GM12878 (cell line): ENCODE results near the gene THRAP3. TPM values are rescaled to one million over a fixed set of nuclear protein-coding genes. Genes with fewer than 3 reads are reported as not detected.

Source experiments
- ATF7 ChIP-seq: fragments of 450-650 bp; IDR thresholded peaks from 2 replicates; pipeline ENCODE4 v1.6.1; 2016; ENCODE audit warnings: low read depth, mild to moderate bottlenecking
- CHD2 ChIP-seq: IDR thresholded peaks from 2 replicates; pipeline ENCODE4 v1.6.1; 2011; ENCODE audit warnings: low read depth, low read length, improper control_type of control experiment, borderline replicate concordance
- ETV6 ChIP-seq, 2 experiments: fragments of 450-650 bp in 1 of 2; IDR thresholded peaks in 1 of 2; conservative IDR thresholded peaks in 1 of 2; 2 replicates each; pipeline ENCODE4 v1.6.1; 2014; ENCODE audit warnings: antibody characterized with exemption in 1 of 2, borderline replicate concordance in 1 of 2, low read depth in 1 of 2, mild to moderate bottlenecking in 1 of 2, moderate library complexity in 1 of 2
- FOS ChIP-seq: IDR thresholded peaks from 3 replicates; pipeline ENCODE4 v1.6.1; 2011; ENCODE audit warnings: borderline replicate concordance; ENCODE audit not compliant: insufficient read length; ENCODE audit errors: extremely low read depth
- HCFC1 ChIP-seq: fragments of 150-350 bp; IDR thresholded peaks from 2 replicates; pipeline ENCODE4 v1.6.1; 2014; ENCODE audit warnings: low read length
- JUNB ChIP-seq: IDR thresholded peaks from 2 replicates; pipeline ENCODE4 v1.6.1; 2016; ENCODE audit warnings: antibody characterized with exemption, mild to moderate bottlenecking
- MYC ChIP-seq: IDR thresholded peaks from 2 replicates; pipeline ENCODE4 v1.6.1; 2011; ENCODE audit warnings: mild to moderate bottlenecking, low read length, moderate library complexity, inconsistent platforms; ENCODE audit not compliant: insufficient read depth, insufficient replicate concordance, insufficient read length, severe bottlenecking
- NFYA ChIP-seq: IDR thresholded peaks from 2 replicates; pipeline ENCODE4 v1.6.1; 2011; ENCODE audit warnings: low read depth, mild to moderate bottlenecking, low read length, improper control_type of control experiment, borderline replicate concordance
- NRF1 ChIP-seq: conservative IDR thresholded peaks from 2 replicates; pipeline ENCODE4 v1.6.1; 2011; ENCODE audit warnings: mild to moderate bottlenecking, low read depth, low read length, improper control_type of control experiment
- RAD21 ChIP-seq: IDR thresholded peaks from 2 replicates; pipeline ENCODE4 v1.6.1; 2011; ENCODE audit warnings: mild to moderate bottlenecking, low read depth, low read length, moderate library complexity; ENCODE audit not compliant: insufficient read depth
- SREBF2 ChIP-seq: IDR thresholded peaks from 2 replicates; pipeline ENCODE4 v1.6.1; 2012; ENCODE audit warnings: mild to moderate bottlenecking, low read length
- SRF ChIP-seq, 2 experiments: IDR thresholded peaks; 2 replicates each; pipeline ENCODE4 v1.6.1; 2011; ENCODE audit warnings: low read depth in 2 of 2, low read length in 2 of 2, mild to moderate bottlenecking in 1 of 2, moderate library complexity in 1 of 2
- SUZ12 ChIP-seq: fragments of 200-600 bp; sonication (generic); IDR thresholded peaks from one replicate; pipeline ENCODE4 v1.6.1; 2018; ENCODE audit warnings: antibody characterized with exemption, mild to moderate bottlenecking; ENCODE audit not compliant: unreplicated experiment
- TAF1 ChIP-seq: IDR thresholded peaks from 2 replicates; pipeline ENCODE4 v1.6.1; 2011; ENCODE audit warnings: mild to moderate bottlenecking, low read depth, low read length, borderline replicate concordance
- polyA plus RNA-seq, 11 experiments: library from polyadenylated mRNA; depleted of rRNA in 4 of 11; unstranded in 6 of 11; stranded (reverse) in 5 of 11; fragments of >200 nt; fragmentation: Nextera tagmentation in 4 of 11; fragmentation: Illumina TruSeq in 1 of 11; extraction: Ambion mirVana in 4 of 11; extraction: Trizol in 1 of 11; gene quantifications; 1 replicate in 1 of 11; 2 replicates in 10 of 11; pipeline versions ENCODE4 v1.2.1 to v1.2.3, GENCODE V29; 2011 to 2016; ENCODE audit warnings: inconsistent platforms in 2 of 11, missing spikeins in 2 of 11, low read depth in 1 of 11
- total RNA-seq, 4 experiments: library from RNA; depleted of rRNA in 3 of 4; stranded (reverse); fragments of >200 nt in 3 of 4; fragmentation: Illumina TruSeq in 1 of 4; extraction: Trizol in 1 of 4; gene quantifications; 2 replicates each; pipeline versions ENCODE4 v1.2.1 to v1.2.3, GENCODE V29; 2013 to 2021
- TF ChIP-seq, protein P1 (sequence below): fragments of 450-650 bp; IDR thresholded peaks from 2 replicates; pipeline ENCODE4 v1.6.1; 2017; ENCODE audit warnings: mild to moderate bottlenecking
- TF ChIP-seq, protein P2 (sequence below): fragments of 450-650 bp; IDR thresholded peaks from 2 replicates; pipeline ENCODE4 v1.6.1; 2017; ENCODE audit warnings: mild to moderate bottlenecking, low read depth, inconsistent platforms; ENCODE audit not compliant: poor library complexity, severe bottlenecking
- TF ChIP-seq, protein P3 (sequence below), 3 experiments: IDR thresholded peaks in 2 of 3; conservative IDR thresholded peaks in 1 of 3; 2 replicates each; pipeline ENCODE4 v1.5.1; 2011; ENCODE audit warnings: low read depth in 3 of 3, low read length in 3 of 3, mild to moderate bottlenecking in 3 of 3, control low read depth in 2 of 3, moderate library complexity in 2 of 3, inconsistent platforms in 1 of 3, mixed read lengths in 1 of 3; ENCODE audit not compliant: control insufficient read depth in 2 of 3, insufficient read depth in 1 of 3; ENCODE audit errors: extremely low read depth in 1 of 3
- TF ChIP-seq, protein P4 (sequence below): fragments of 450-650 bp; IDR thresholded peaks from 2 replicates; pipeline ENCODE4 v1.6.1; 2014; ENCODE audit warnings: mild to moderate bottlenecking

Gene THRAP3
- total and polyA plus RNA-seq, 10 of the 15 experiments (the other 5 are each of a cell fraction or from before 2014, with no cell fraction given): 76.3 to 173 (median 136) TPM

DNA sequence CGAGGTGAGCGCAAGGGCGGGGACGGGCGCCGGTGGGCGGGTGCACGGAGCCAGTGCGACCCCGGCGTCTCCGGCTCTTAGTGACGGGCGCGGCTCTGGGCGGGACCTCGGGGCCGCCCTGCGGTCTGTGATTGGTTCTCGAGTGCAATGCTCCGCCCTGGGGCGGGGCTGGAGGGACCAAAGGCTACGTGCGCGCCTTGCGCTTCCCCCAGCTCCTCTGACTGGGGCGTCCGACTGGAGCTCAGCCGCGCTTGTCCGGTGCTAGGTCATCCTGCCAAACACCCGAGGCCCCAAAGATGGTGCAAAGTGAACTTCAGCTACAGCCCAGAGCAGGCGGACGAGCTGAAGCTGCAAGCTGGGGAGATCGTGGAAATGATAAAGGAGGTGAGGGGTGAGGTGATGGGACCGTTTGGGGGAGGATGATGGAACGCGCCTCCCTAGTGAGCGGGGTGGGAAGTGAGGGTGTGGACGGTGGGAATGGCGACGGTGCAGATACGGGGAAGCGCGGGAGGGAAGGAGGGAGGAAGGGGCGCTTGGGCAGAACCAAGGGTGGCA, 82.7 kb downstream of the THRAP3 start (continued):
- TF ChIP-seq HCFC1 (no peak), TAF1 (peak; percentile 60; the same call in 1 of the 2 replicates), NFYA (no peak), NRF1 (0 out of 2 replicates have a peak, but pooled peaks have one; percentile 31), ETV6 (conservative IDR thresholded peaks at IDR 0.05 in 1 of 2, IDR thresholded peaks at IDR 0.05 in 1 of 2; ENCODE audit: borderline replicate concordance in 1 of 2, low read depth in 1 of 2) (no peak), ATF7 (0 out of 2 replicates have a peak, but pooled peaks have one; percentile 12), RAD21 (no peak), SUZ12 (no peak), FOS (peak; percentile 7), SRF (IDR thresholded peaks at IDR 0.05; ENCODE audit: low read depth in 2 of 2, low read length in 2 of 2) (no peak), JUNB (no peak), MYC (no peak), CHD2 (peak; percentile 77), SREBF2 (no peak)
- TF ChIP-seq, protein P1, sequence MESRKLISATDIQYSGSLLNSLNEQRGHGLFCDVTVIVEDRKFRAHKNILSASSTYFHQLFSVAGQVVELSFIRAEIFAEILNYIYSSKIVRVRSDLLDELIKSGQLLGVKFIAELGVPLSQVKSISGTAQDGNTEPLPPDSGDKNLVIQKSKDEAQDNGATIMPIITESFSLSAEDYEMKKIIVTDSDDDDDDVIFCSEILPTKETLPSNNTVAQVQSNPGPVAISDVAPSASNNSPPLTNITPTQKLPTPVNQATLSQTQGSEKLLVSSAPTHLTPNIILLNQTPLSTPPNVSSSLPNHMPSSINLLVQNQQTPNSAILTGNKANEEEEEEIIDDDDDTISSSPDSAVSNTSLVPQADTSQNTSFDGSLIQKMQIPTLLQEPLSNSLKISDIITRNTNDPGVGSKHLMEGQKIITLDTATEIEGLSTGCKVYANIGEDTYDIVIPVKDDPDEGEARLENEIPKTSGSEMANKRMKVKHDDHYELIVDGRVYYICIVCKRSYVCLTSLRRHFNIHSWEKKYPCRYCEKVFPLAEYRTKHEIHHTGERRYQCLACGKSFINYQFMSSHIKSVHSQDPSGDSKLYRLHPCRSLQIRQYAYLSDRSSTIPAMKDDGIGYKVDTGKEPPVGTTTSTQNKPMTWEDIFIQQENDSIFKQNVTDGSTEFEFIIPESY: no peak
- TF ChIP-seq, protein P2, sequence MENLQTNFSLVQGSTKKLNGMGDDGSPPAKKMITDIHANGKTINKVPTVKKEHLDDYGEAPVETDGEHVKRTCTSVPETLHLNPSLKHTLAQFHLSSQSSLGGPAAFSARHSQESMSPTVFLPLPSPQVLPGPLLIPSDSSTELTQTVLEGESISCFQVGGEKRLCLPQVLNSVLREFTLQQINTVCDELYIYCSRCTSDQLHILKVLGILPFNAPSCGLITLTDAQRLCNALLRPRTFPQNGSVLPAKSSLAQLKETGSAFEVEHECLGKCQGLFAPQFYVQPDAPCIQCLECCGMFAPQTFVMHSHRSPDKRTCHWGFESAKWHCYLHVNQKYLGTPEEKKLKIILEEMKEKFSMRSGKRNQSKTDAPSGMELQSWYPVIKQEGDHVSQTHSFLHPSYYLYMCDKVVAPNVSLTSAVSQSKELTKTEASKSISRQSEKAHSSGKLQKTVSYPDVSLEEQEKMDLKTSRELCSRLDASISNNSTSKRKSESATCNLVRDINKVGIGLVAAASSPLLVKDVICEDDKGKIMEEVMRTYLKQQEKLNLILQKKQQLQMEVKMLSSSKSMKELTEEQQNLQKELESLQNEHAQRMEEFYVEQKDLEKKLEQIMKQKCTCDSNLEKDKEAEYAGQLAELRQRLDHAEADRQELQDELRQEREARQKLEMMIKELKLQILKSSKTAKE: no peak
- TF ChIP-seq, protein P3, sequence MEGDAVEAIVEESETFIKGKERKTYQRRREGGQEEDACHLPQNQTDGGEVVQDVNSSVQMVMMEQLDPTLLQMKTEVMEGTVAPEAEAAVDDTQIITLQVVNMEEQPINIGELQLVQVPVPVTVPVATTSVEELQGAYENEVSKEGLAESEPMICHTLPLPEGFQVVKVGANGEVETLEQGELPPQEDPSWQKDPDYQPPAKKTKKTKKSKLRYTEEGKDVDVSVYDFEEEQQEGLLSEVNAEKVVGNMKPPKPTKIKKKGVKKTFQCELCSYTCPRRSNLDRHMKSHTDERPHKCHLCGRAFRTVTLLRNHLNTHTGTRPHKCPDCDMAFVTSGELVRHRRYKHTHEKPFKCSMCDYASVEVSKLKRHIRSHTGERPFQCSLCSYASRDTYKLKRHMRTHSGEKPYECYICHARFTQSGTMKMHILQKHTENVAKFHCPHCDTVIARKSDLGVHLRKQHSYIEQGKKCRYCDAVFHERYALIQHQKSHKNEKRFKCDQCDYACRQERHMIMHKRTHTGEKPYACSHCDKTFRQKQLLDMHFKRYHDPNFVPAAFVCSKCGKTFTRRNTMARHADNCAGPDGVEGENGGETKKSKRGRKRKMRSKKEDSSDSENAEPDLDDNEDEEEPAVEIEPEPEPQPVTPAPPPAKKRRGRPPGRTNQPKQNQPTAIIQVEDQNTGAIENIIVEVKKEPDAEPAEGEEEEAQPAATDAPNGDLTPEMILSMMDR (IDR thresholded peaks at IDR 0.05 in 2 of 3, conservative IDR thresholded peaks at IDR 0.05 in 1 of 3; ENCODE audit: control insufficient read depth in 2 of 3, extremely low read depth in 1 of 3, insufficient read depth in 1 of 3, low read depth in 3 of 3, low read length in 3 of 3): no peak
- TF ChIP-seq, protein P4, sequence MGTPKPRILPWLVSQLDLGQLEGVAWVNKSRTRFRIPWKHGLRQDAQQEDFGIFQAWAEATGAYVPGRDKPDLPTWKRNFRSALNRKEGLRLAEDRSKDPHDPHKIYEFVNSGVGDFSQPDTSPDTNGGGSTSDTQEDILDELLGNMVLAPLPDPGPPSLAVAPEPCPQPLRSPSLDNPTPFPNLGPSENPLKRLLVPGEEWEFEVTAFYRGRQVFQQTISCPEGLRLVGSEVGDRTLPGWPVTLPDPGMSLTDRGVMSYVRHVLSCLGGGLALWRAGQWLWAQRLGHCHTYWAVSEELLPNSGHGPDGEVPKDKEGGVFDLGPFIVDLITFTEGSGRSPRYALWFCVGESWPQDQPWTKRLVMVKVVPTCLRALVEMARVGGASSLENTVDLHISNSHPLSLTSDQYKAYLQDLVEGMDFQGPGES: no peak
